GM20431 (cell line): ENCODE measurements around the gene PRICKLE2.

Source experiments
- in situ Hi-C: fragments of 300-500 bp; cut with MseI, MboI; formaldehyde crosslinking; loops from one replicate; pipeline ENCODE4 v1.15.0; 2020; ENCODE audit warnings: low sequenced_read_pairs; ENCODE audit not compliant: unreplicated experiment

Gene PRICKLE2

GRCh38 chr3:64255741-64256340 is 30.6 kb upstream of the PRICKLE2 start:
- in situ Hi-C loops: no loop called here

DNA sequence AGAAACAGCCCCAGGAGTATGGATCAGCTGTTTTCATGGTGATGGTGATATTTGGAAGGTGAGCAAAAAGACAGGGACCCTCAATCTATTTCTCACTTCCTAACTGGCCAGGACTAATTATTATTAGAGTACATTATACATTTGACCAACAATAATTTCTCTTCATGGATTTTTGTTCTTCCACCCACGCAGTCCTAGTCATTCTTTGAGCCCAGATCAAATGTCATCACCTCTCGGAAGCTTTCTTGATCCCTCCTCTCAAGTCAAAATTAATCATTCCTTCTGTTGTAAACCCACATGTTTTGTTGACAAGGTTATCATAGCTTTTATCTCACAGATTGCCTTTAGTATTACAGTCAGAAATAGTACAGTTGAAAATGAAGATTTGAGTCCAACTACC is 29.2 kb upstream of the PRICKLE2 start:
- in situ Hi-C loops: no loop called here

- in situ Hi-C loops: no loop called here
Measured at GRCh38 chr3:64253689-64254088, 28.4 kb upstream of the PRICKLE2 start.

DNA sequence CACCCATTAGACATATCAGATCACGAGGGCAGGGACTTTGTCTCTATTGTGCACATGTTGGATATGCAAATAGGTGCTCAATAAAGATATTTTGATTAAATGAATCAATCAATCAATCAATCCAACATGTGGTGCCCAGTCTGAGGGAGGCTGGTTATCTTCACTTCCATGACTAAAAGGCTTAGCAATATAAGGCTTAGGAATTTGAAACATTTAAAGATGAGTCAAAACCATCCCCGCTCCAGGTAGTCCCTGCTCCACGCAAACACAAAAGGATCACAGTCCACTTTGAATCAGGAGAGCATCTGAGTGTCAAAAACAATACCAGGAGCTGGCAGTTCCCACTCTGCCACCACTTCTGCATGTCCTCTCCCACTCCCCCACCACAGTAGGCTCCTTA is 25.8 kb upstream of the PRICKLE2 start:
- in situ Hi-C loops: no loop called here

GRCh38 chr3:64247991-64248646 is 22.9 kb upstream of the PRICKLE2 start:
- in situ Hi-C loops: no loop called here

- in situ Hi-C loops: no loop called here
Measured at GRCh38 chr3:64244011-64244942, 19.0 kb upstream of the PRICKLE2 start.

GRCh38 chr3:64242435-64242834 is 17.2 kb upstream of the PRICKLE2 start:
- in situ Hi-C loops: no loop called here

GRCh38 chr3:64240959-64241358 is 15.7 kb upstream of the PRICKLE2 start:
- in situ Hi-C loops: no loop called here

- in situ Hi-C loops: no loop called here
Measured at GRCh38 chr3:64240396-64240795, 15.1 kb upstream of the PRICKLE2 start.

DNA sequence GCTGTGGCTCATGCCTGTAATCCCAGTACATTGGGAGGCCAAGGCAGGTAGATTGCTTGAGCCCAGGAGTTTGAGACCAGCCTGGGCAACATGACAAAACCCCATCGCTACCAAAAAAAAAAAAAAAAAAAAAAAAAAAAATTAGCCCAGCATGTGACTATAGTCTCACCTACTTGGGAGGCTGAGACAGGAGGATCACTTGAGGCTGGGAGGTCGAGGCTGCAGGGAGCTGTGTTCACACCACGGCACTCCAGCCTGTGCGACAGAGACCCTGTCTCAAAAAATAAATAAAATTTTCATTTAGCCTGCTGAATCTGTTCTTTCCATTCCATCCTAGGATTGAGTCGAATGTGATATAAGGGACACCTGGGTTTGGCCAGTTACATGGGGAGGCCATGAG is 14.6 kb upstream of the PRICKLE2 start:
- in situ Hi-C loops: no loop called here

GRCh38 chr3:64238971-64239667 is 13.9 kb upstream of the PRICKLE2 start:
- in situ Hi-C loops: no loop called here

DNA sequence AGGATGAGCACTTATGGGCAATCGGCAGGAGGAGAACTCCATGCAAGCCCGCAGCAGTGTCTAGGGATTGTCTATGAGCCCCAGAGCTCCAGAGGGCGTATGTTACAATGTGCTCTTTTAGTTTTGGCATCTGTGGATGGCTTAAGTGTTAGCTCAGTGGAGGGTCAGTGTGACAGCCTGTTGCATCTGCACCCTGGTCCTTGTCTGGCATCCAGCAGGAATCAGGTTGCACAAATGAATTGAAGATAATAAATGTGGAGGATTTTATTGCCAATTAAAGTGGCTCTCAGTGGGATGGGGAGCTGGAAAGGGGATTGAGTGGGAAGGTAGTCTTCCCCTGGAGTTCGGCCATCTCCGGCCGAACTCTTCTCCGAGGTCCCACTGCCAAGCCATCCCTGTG is 11.8 kb upstream of the PRICKLE2 start:
- in situ Hi-C loops: no loop called here

DNA sequence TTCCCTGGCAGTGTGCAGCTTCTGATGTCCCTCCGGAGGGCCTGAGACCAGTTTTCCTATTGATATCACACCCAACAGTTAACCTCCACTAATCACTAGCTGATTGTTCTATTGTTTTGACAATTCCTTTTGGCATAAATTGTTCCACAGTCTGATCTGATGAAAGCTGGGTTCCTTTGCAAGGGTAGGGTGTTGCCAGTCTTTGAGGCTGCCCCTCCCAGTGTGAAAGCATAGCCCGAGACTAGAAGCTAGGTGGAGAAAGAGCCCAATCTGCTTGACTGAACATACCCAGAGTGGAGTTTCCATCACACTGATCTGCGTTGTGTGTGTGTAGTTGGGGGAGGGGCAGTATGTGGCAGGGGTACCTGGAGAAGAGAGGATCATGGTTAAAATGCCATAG is 10.3 kb upstream of the PRICKLE2 start:
- in situ Hi-C loops: no loop called here

DNA sequence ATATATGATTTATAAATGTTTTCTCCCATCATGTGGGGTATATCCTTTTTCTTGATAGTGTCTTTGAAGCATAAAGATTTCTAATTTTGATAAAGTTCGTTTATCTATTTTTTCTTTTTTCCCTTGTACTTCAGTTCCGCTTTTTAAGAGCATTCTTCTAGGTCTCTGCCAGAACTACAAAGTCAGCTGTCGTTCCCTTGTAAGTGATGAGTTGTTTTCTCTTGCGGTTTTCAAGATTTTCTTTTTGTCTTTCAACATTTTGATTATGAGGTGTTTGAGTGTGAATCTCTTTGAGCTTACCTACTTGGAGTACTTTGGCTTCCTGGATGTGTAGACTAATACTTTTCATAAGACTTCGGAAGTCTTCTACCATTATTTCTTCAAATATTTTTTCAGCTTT is 9.3 kb upstream of the PRICKLE2 start:
- in situ Hi-C loops: no loop called here

- in situ Hi-C loops: no loop called here
Measured at GRCh38 chr3:64232821-64233220, 7.6 kb upstream of the PRICKLE2 start.

DNA sequence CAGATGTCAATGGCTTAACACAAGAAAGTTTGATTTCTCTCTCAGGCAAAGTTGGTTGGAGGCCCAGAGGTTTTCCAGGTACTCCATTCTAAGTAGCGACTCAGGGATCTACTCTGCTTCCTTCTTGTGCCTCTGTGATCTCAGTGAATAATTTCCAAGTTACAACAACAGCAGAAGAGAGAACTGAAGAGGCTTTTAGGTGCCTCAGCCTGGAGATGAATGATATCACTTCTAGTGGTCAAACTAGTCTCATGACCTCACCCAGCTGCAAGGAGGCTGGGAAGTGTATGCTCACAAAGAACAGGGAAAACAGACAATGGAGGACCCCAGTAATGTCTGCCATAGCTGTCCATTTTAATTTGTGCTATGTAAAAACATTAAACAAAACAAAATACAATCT is 4.6 kb upstream of the PRICKLE2 start:
- in situ Hi-C loops: no loop called here

DNA sequence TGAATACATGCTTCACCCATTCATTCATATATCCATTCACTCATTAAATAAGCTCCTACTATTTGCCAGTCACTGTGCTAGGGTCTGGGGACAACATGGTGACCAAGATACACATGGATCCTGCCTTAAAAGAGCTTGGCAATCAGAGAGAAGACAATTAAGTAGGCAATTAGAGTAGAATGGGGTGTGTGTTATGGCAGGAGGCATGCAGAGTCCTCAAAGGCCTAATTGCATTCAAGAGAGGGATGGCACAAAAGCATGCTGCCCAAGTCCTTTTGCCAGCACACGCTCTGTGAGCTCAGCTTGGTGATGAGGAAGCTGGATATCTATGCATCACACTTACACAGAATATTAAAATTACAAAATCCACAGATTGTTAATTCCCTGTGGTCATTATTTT is 2.8 kb upstream of the PRICKLE2 start:
- in situ Hi-C loops: no loop called here

DNA sequence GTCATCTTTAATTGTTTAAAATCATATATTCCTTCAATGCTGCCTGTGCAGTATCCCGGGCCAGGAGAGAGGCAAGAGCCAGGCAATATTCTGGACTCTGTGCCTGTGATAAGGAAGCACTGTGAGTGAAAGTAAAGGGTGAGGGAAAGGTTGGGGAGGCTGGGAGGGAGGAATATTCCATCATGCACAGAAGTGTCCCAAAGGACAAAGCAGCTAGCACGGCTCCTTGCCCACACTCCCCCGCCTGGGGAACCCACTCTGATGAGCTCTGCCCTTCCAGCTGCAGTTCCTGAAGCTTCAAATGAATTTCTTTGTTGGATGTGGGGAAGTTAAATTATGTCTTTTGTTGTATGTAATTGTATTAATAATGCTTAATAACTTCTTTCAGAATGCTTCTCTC is 1.5 kb upstream of the PRICKLE2 start:
- in situ Hi-C loops: no loop called here

DNA sequence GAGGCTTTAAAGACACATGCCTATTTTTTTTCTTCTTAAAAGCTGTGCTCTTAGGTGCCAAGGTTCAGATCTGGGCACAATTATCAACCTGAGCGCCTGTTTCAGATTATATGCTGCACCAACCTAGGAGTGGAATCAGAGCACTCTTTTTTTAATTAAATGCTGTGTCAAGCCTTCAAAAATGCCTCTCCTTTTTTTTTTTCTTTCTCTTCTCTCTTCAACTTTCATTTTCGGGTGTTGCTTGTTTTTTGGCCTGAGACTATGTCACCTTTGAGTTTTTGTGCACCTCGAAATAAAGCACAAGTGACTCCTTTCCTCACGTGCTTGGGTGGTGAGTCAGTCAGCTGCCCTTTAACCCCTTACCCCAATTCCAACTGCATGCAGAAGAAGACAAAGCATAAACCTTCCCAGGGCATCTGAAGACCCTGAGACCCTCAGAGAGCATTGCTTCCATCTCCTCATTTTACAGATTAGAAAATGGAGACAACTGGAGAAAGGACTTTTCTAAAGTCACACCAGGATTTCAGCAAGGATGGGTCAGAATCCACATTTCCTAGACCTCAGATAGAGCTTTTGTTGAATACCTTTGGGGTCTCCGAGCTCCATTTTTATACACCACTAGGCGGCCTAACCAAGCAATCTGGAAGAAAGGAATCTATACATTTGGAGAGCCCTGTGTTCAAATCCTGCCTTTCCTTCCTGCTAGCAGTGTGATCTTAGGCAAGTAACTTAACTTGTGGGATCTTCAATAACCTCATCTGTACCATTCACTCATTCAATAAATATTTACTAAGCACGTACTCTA is 631 bp upstream of the PRICKLE2 start:
- in situ Hi-C loops: no loop called here
